Erythroblast (primary cell): ENCODE results near the gene SUPT4H1.

Experiments used
- GATA1 ChIP-seq: IDR thresholded peaks from 2 replicates; pipeline ENCODE4 v1.6.1; 2011; ENCODE audit warnings: low read depth, mild to moderate bottlenecking, control low read depth, low read length, moderate library complexity
- POLR2A ChIP-seq: IDR thresholded peaks from 2 replicates; pipeline ENCODE4 v1.6.1; 2011; ENCODE audit warnings: mild to moderate bottlenecking, low read length

GRCh38 chr17:58368860-58369213 lies 16.8 kb upstream of the SUPT4H1 start:
- TF ChIP-seq POLR2A = no peak
- TF ChIP-seq GATA1 = no peak
